Sigmoid colon (tissue), 4 donors: ENCODE data around the gene ARHGAP9.

Experiments used
- CTCF ChIP-seq, 4 experiments: fragments of 450-650 bp in 3 of 4; fragments of 200-600 bp in 1 of 4; IDR thresholded peaks; one replicate each; pipeline ENCODE4 v1.5.1; 2016 to 2019; ENCODE audit warnings: antibody characterized with exemption in 4 of 4, mild to moderate bottlenecking in 3 of 4, moderate library complexity in 2 of 4
- EP300 ChIP-seq, 4 donors: sonication (generic); formaldehyde crosslinking; IDR thresholded peaks; one replicate each; pipeline ENCODE4 v1.6.1; 2017; ENCODE audit warnings: antibody characterized with exemption in 4 of 4
- POLR2A ChIP-seq, 2 donors: fragments of 450-650 bp; IDR thresholded peaks; one replicate each; pipeline ENCODE4 v1.6.1; 2016; ENCODE audit warnings: antibody characterized with exemption in 2 of 2, mild to moderate bottlenecking in 2 of 2, moderate library complexity in 2 of 2
- POLR2AphosphoS5 ChIP-seq, 4 donors: sonication (generic); formaldehyde crosslinking; IDR thresholded peaks; one replicate each; pipeline ENCODE4 v1.6.1; 2017; ENCODE audit warnings: antibody characterized with exemption in 4 of 4

GRCh38 chr12:57479043-57479375, 657 bp downstream of the ARHGAP9 start:
- no peak for TF ChIP-seq CTCF (IDR thresholded peaks at IDR 0.05)
- no peak for TF ChIP-seq POLR2A (IDR thresholded peaks at IDR 0.05)
- no peak for TF ChIP-seq EP300 (IDR thresholded peaks at IDR 0.05)
- no peak for TF ChIP-seq POLR2AphosphoS5 (IDR thresholded peaks at IDR 0.05)
